ENCODE results near the gene DEFB124.
"Not testable (repeated sequence)": the region's sequence is repeated elsewhere in the genome, so short reads cannot be mapped to it uniquely, and the experiment has no call there.

DEFB124 gene

GRCh38 chr20:31475472-31476293, 756 bp upstream of the DEFB124 start:
- no peak for TF ChIP-seq CTCF (IDR thresholded peaks at IDR 0.05; ENCODE audit: control insufficient read depth, insufficient read depth, low read depth, low read length, missing control alignments)
- DNase-seq (ENCODE audit: low read depth) = no peak
- H3K4me3 ChIP-seq (ENCODE audit: control insufficient read depth, low read depth, low read length) = no peak overlapping the region

- H3K4me3 ChIP-seq (ENCODE audit: control insufficient read depth, low read depth, low read length) = no peak overlapping the region
- no peak for TF ChIP-seq CTCF (IDR thresholded peaks at IDR 0.05; ENCODE audit: control insufficient read depth, insufficient read depth, low read depth, low read length, missing control alignments)
- no peak for DNase-seq (ENCODE audit: low read depth)
Measured at GRCh38 chr20:31474097-31474436, 860 bp downstream of the DEFB124 start.

GRCh38 chr20:31473331-31474096, 1.4 kb downstream of the DEFB124 start:
- no peak for DNase-seq (ENCODE audit: low read depth)
- no peak for TF ChIP-seq CTCF (IDR thresholded peaks at IDR 0.05; ENCODE audit: control insufficient read depth, insufficient read depth, low read depth, low read length, missing control alignments)
- no peak overlapping the region for H3K4me3 ChIP-seq (ENCODE audit: control insufficient read depth, low read depth, low read length)

DNA sequence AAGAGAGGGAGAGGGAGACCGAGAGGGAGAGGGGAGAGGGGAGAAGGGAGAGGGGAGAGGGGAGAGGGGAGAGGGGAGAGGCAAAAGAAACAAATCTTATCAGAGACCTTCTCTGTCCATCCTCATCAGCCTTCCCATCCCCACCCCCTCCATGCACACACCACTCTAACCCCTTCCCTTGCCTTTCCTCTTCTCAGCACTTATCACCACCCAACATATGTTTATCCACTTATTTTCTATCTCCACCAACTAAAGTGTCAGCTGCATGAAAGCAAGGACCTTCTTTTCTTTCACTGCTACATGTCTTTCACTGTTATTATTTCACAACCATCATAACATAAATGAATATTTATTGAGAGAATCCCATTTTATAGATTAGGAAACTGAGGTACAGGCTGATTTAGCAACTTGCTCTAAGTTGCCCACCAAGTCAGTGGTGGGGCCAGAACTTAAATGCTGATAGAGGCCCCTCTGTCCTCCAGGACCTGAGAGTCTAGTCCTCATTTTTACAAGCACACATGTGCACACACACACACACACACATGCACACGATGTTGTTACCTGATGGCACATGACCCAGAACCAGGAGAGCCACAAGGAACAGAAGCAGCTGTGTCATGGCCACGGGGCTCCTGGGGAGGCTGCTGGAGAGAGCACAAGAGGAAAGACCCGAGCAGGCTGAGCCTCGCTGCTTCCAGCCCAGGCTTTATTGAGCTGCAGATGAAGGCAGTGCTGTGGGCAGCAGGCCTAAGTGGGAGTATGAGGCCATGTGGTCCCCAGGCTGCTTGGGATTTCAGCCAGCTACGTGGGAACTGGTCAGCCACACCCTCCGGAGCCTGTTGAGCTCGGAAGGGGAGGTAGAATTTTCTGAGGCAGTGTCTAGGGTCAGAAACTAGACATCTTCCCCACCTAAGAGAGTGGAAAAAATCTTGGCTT, 2.3 kb downstream of the DEFB124 start:
- H3K4me3 ChIP-seq (ENCODE audit: control insufficient read depth, low read depth, low read length) = no peak overlapping the region
- DNase-seq (ENCODE audit: low read depth) = no peak
- TF ChIP-seq CTCF (IDR thresholded peaks at IDR 0.05; ENCODE audit: control insufficient read depth, insufficient read depth, low read depth, low read length, missing control alignments) = no peak

- H3K4me3 ChIP-seq (ENCODE audit: control insufficient read depth, low read depth, low read length); DNase-seq (ENCODE audit: low read depth): not testable (repeated sequence)
Measured at GRCh38 chr20:31470946-31471345, 4.0 kb downstream of the DEFB124 start.

GRCh38 chr20:31454361-31454760, 20.6 kb downstream of the DEFB124 start:
- no peak for DNase-seq (ENCODE audit: low read depth)
- TF ChIP-seq CTCF (IDR thresholded peaks at IDR 0.05; ENCODE audit: control insufficient read depth, insufficient read depth, low read depth, low read length, missing control alignments) = no peak
- no peak overlapping the region for H3K4me3 ChIP-seq (ENCODE audit: control insufficient read depth, low read depth, low read length)
